Measurements from ENCODE around the gene BORCS8. TPM values are rescaled to one million over a fixed set of nuclear protein-coding genes. Genes with fewer than 3 reads are reported as not detected.
A peak's percentile ranks its signal among the peaks of the same experiment; 100 is the strongest.

Gene BORCS8
- polyA plus RNA-seq, 2 of the 4 experiments (the other 2 are of a cell fraction), result 9.1 to 10.6 TPM

DNA sequence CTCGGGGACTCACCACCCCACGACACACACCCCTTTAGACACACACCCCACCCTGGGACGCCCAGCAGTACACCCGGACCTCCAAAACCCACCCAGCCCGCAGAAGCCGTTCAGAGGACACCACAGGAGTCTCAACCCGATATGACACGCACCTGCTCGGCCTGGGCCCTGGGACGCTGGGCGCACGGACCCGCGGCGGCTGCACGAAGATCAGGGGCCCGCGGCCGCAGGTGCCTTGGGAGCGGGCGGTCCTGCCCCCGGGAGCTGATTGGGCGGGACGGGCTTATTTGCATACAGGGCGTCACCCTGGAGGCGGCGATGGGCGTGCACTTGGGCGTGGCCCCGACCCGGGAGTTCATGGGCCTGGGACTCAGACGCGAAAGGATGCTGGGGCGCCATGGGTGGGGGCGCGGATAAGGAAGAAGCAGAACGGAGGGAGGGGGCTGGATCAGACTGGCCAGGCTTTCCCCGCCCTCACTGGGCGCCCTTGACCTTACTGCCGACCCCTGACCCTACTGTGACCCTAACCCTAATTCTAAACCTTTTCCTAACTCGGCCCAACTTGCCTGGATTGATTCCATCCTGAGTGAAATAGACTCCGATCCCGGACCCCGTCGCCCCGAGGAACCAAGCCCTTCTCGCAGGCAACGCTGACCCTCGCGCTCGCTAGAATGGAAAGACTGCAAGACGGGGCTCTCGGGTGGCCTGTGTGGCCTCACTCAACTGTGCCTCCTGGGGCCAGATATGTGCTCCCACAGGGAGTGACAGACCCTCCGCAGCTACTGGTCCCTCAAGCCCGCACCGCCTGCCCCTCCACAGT lies 21.7 kb downstream of the BORCS8 start, which contains the start of gene MEF2B:
Gene MEF2B (minus strand): TSS at position 211 of the 820 bp plus-strand sequence. CDS start 19,528 bp downstream, outside the sequence.
- peak in 1 of 2 experiments; percentile 18 for DNase-seq (ENCODE audit: low read depth in 1 of 2, low spot score in 1 of 2)
- TF ChIP-seq SREBF2 (IDR thresholded peaks at IDR 0.05), result no peak
- TF ChIP-seq, protein P1, sequence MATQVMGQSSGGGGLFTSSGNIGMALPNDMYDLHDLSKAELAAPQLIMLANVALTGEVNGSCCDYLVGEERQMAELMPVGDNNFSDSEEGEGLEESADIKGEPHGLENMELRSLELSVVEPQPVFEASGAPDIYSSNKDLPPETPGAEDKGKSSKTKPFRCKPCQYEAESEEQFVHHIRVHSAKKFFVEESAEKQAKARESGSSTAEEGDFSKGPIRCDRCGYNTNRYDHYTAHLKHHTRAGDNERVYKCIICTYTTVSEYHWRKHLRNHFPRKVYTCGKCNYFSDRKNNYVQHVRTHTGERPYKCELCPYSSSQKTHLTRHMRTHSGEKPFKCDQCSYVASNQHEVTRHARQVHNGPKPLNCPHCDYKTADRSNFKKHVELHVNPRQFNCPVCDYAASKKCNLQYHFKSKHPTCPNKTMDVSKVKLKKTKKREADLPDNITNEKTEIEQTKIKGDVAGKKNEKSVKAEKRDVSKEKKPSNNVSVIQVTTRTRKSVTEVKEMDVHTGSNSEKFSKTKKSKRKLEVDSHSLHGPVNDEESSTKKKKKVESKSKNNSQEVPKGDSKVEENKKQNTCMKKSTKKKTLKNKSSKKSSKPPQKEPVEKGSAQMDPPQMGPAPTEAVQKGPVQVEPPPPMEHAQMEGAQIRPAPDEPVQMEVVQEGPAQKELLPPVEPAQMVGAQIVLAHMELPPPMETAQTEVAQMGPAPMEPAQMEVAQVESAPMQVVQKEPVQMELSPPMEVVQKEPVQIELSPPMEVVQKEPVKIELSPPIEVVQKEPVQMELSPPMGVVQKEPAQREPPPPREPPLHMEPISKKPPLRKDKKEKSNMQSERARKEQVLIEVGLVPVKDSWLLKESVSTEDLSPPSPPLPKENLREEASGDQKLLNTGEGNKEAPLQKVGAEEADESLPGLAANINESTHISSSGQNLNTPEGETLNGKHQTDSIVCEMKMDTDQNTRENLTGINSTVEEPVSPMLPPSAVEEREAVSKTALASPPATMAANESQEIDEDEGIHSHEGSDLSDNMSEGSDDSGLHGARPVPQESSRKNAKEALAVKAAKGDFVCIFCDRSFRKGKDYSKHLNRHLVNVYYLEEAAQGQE (IDR thresholded peaks at IDR 0.05), result no peak
- TF ChIP-seq, protein P2, sequence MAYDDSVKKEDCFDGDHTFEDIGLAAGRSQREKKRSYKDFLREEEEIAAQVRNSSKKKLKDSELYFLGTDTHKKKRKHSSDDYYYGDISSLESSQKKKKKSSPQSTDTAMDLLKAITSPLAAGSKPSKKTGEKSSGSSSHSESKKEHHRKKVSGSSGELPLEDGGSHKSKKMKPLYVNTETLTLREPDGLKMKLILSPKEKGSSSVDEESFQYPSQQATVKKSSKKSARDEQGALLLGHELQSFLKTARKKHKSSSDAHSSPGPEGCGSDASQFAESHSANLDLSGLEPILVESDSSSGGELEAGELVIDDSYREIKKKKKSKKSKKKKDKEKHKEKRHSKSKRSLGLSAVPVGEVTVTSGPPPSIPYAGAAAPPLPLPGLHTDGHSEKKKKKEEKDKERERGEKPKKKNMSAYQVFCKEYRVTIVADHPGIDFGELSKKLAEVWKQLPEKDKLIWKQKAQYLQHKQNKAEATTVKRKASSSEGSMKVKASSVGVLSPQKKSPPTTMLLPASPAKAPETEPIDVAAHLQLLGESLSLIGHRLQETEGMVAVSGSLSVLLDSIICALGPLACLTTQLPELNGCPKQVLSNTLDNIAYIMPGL (CRISPR knock-in tag; IDR thresholded peaks at IDR 0.05; ENCODE audit: borderline replicate concordance), result no peak
- no peak for TF ChIP-seq MAFK (IDR thresholded peaks at IDR 0.05; ENCODE audit: partially characterized antibody)
- TF ChIP-seq FOXS1 (CRISPR knock-in tag; IDR thresholded peaks at IDR 0.05), result no peak
- ChIA-PET POLR2A (no interaction called here), CTCF (no interaction called here)
- H3K4me2 ChIP-seq, result no peak within 1 kb of the TSS
- H3K9me3 ChIP-seq, result no peaks in the 10 kb centered on the region
- H3K4me1 ChIP-seq, result peaks cover 5% of the 10 kb centered on the region; the same call in 1 of the 3 replicates
- ATAC-seq, result peak; percentile 26 to 70; a peak in 3 of 6 replicates
- no peak for FAIRE-seq
- no peak within 1 kb of the TSS for H3K4me3 ChIP-seq
- H3K27ac ChIP-seq, result no peak within 1 kb of the TSS
- 86% methylated on average over 29 of the region's 56 CpGs for WGBS (ENCODE audit: missing lambda C conversion rate)

DNA sequence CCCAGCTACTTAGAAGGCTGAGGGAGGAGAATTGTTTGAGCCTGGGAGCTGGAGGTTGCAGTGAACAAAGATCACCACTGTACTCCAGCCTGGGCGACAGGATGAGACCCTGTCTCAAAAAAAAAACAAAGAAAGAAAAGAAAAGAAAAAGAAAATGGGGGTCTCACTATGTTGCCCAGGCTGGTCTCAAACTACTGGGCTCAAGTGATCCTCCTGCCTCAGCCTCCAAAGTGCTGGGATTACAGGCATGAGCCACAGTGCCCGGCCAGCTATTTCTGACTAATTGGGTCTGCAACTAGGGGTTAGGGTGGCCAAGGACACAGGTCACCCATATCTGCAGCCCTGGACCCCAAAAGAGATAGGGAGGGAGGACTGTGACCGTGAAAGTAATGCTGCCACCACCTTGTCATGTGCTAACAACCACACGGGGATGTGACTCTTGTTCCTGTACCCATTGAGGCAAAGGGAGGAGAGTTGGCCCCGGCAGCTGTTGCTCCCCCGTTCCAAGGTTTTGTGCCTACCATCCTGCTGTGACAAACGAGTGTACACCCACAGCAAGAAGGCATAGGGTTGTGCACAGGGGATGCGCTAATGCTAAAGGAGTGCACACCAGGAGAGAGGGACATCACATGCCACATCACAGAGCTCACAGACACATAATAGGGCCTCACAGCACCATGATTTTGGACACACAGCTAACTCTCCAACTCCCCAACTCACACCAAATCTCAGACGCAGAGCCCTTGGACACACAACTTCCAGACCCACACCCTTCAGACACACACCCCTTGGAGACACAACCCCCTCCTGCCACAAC lies 22.5 kb downstream of the BORCS8 start:
- Histone ChIP-seq H3K4me2 (no peak overlapping the region), H3K9me3 (no peaks in the 10 kb centered on the region), H3K4me3 (no peak overlapping the region), H3K27ac (no peak overlapping the region), H3K4me1 (peaks cover 5% of the 10 kb centered on the region; the same call in 1 of the 3 replicates)
- WGBS (ENCODE audit: missing lambda C conversion rate), result 76% methylated on average over 7 of the region's 9 CpGs
- CTCF ChIA-PET, result no interaction called here
- POLR2A ChIA-PET, result interaction anchor here (0.7 kb wide), 1 partner anchor 9 kb away, joined by 4 read pairs; no protein-coding TSS in a partner anchor
- FAIRE-seq, result no peak
- DNase-seq (ENCODE audit: low read depth in 1 of 2, low spot score in 1 of 2), result no peak
- no peak for TF ChIP-seq ZC3H11A (IDR thresholded peaks at IDR 0.05)
- no peak for TF ChIP-seq NPAS2 (CRISPR knock-in tag; IDR thresholded peaks at IDR 0.05; ENCODE audit: borderline replicate concordance)
- TF ChIP-seq NR3C1 (IDR thresholded peaks at IDR 0.05), result no peak
- TF ChIP-seq CHD2 (IDR thresholded peaks at IDR 0.05; ENCODE audit: low read length, partially characterized antibody), result no peak
- TF ChIP-seq HDAC2 (IDR thresholded peaks at IDR 0.05), result no peak
- TF ChIP-seq POLR2AphosphoS2 (conservative IDR thresholded peaks at IDR 0.05; ENCODE audit: low read length), result no peak
- TF ChIP-seq FOXS1 (CRISPR knock-in tag; IDR thresholded peaks at IDR 0.05), result no peak
- no peak for TF ChIP-seq ESRRA (IDR thresholded peaks at IDR 0.05; ENCODE audit: borderline replicate concordance, low read length)
- TF ChIP-seq ZSCAN20 (CRISPR knock-in tag; IDR thresholded peaks at IDR 0.05), result no peak
- TF ChIP-seq HOXA7 (CRISPR knock-in tag; IDR thresholded peaks at IDR 0.05), result no peak
- TF ChIP-seq HEYL (CRISPR knock-in tag; IDR thresholded peaks at IDR 0.05), result no peak
- TF ChIP-seq, protein P2 (CRISPR knock-in tag; IDR thresholded peaks at IDR 0.05; ENCODE audit: borderline replicate concordance), result no peak
- TF ChIP-seq RNF2 (IDR thresholded peaks at IDR 0.05; ENCODE audit: borderline replicate concordance, low read depth), result no peak
- TF ChIP-seq KDM1A (IDR thresholded peaks at IDR 0.05; ENCODE audit: low read depth), result no peak
- no peak for TF ChIP-seq MYC (IDR thresholded peaks at IDR 0.05; ENCODE audit: borderline replicate concordance, low read length)
- TF ChIP-seq, protein P3, sequence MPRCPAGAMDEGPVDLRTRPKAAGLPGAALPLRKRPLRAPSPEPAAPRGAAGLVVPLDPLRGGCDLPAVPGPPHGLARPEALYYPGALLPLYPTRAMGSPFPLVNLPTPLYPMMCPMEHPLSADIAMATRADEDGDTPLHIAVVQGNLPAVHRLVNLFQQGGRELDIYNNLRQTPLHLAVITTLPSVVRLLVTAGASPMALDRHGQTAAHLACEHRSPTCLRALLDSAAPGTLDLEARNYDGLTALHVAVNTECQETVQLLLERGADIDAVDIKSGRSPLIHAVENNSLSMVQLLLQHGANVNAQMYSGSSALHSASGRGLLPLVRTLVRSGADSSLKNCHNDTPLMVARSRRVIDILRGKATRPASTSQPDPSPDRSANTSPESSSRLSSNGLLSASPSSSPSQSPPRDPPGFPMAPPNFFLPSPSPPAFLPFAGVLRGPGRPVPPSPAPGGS (IDR thresholded peaks at IDR 0.05), result no peak
- TF ChIP-seq SMC3 (IDR thresholded peaks at IDR 0.05), result no peak
- TF ChIP-seq SREBF2 (IDR thresholded peaks at IDR 0.05), result no peak
- ATAC-seq, result no peak; a peak in 1 of 6 replicates

Data from A549 (cell line).